ENCODE measurements around the gene MAD1L1.
A peak's percentile ranks its signal among the peaks of the same experiment; 100 is the strongest.

Gene MAD1L1

GRCh38 chr7:2053395-2053794, 179.3 kb downstream of the MAD1L1 start:
- DNase-seq = no peak

GRCh38 chr7:2052657-2053048, 180.1 kb downstream of the MAD1L1 start:
- no peak for DNase-seq

GRCh38 chr7:2051707-2052656, 180.8 kb downstream of the MAD1L1 start:
- DNase-seq = peak; percentile 39

GRCh38 chr7:2050511-2050866, 182.3 kb downstream of the MAD1L1 start:
- DNase-seq = no peak

- DNase-seq = no peak
These were observed 182.8 kb downstream of the MAD1L1 start for GRCh38 chr7:2049782-2050510.

- DNase-seq = no peak
These were observed 183.5 kb downstream of the MAD1L1 start for GRCh38 chr7:2049111-2049781.

- DNase-seq = no peak
These were observed 184.2 kb downstream of the MAD1L1 start for GRCh38 chr7:2048531-2048930.

- no peak for DNase-seq
These were observed 184.7 kb downstream of the MAD1L1 start for GRCh38 chr7:2048006-2048405.

GRCh38 chr7:2046581-2047565, 185.9 kb downstream of the MAD1L1 start:
- no peak for DNase-seq

- DNase-seq = no peak
These were observed 187.0 kb downstream of the MAD1L1 start for GRCh38 chr7:2045559-2046405.

GRCh38 chr7:2044883-2045471, 187.8 kb downstream of the MAD1L1 start:
- no peak for DNase-seq

GRCh38 chr7:2044311-2044882, 188.3 kb downstream of the MAD1L1 start:
- DNase-seq = no peak

GRCh38 chr7:2043316-2044039, 189.3 kb downstream of the MAD1L1 start:
- DNase-seq = no peak

GRCh38 chr7:2042650-2043049, 190.1 kb downstream of the MAD1L1 start:
- no peak for DNase-seq

GRCh38 chr7:2041496-2042367, 191.0 kb downstream of the MAD1L1 start:
- no peak for DNase-seq

GRCh38 chr7:2040893-2041270, 191.9 kb downstream of the MAD1L1 start:
- no peak for DNase-seq

- no peak for DNase-seq
These were observed 192.4 kb downstream of the MAD1L1 start for GRCh38 chr7:2040201-2040892.
